HL-60 (cell line): ENCODE results near the gene ZRSR2.

Source experiments
- DNase-seq, 2 experiments: peaks; one replicate each; pipeline ENCODE4 v3.0.0-alpha.2; 2010 to 2020; ENCODE audit warnings: low read depth in 1 of 2, low spot score in 1 of 2
- H3K27ac ChIP-seq: fragments of 250-450 bp; sonication (Bioruptor Pico); replicated peaks from 2 replicates; pipeline ENCODE4 v1.5.1; 2020; ENCODE audit warnings: mild to moderate bottlenecking, moderate library complexity
- H3K27me3 ChIP-seq: fragments of 250-450 bp; sonication (Bioruptor Pico); 2 replicates; pipeline ENCODE4 v1.5.1; 2021; ENCODE audit warnings: mild to moderate bottlenecking, moderate library complexity; ENCODE audit not compliant: insufficient read depth, poor library complexity, severe bottlenecking
- H3K4me3 ChIP-seq: replicated peaks from 2 replicates; pipeline ENCODE4 v1.5.1; 2011; ENCODE audit warnings: mild to moderate bottlenecking, control low read depth, low read length; ENCODE audit not compliant: insufficient read depth
- CTCF ChIP-seq: IDR thresholded peaks from one replicate; pipeline ENCODE4 v1.5.1; 2011; ENCODE audit warnings: low read length, control low read depth, inconsistent platforms; ENCODE audit not compliant: insufficient read depth
- GABPA ChIP-seq: IDR thresholded peaks from 2 replicates; pipeline ENCODE4 v1.6.1; 2012; ENCODE audit warnings: low read depth
- POLR2AphosphoS5 ChIP-seq: IDR thresholded peaks from 2 replicates; pipeline ENCODE4 v1.6.1; 2012; ENCODE audit warnings: low read depth
- REST ChIP-seq: IDR thresholded peaks from 2 replicates; pipeline ENCODE4 v1.6.1; 2012; ENCODE audit warnings: low read depth; ENCODE audit not compliant: insufficient replicate concordance
- SPI1 ChIP-seq: IDR thresholded peaks from 2 replicates; pipeline ENCODE4 v1.6.1; 2012; ENCODE audit warnings: low read depth, mild to moderate bottlenecking, borderline replicate concordance

ZRSR2 gene

GRCh38 chrX:15843960-15844359 lies 53.7 kb downstream of the ZRSR2 start:
- Histone ChIP-seq H3K4me3 (no peak overlapping the region), H3K27me3 (no peaks in the 10 kb centered on the region), H3K27ac (no peak overlapping the region)
- no peak for DNase-seq
- TF ChIP-seq CTCF (no peak), GABPA (no peak), REST (no peak), SPI1 (no peak), POLR2AphosphoS5 (no peak)

- no peak for DNase-seq
- H3K27ac ChIP-seq: no peak overlapping the region
- TF ChIP-seq SPI1: no peak
- TF ChIP-seq GABPA: no peak
- no peak for TF ChIP-seq POLR2AphosphoS5
- TF ChIP-seq REST: no peak
- TF ChIP-seq CTCF: no peak
- H3K4me3 ChIP-seq: no peak overlapping the region
- no peaks in the 10 kb centered on the region for H3K27me3 ChIP-seq
Measured at GRCh38 chrX:15848576-15848975, 58.3 kb downstream of the ZRSR2 start.

GRCh38 chrX:15849555-15849954 lies 59.3 kb downstream of the ZRSR2 start:
- no peak for DNase-seq
- no peak overlapping the region for H3K27ac ChIP-seq

More at GRCh38 chrX:15849555-15849954, 59.3 kb downstream of the ZRSR2 start:
- TF ChIP-seq REST: no peak
- no peak for TF ChIP-seq POLR2AphosphoS5
- TF ChIP-seq GABPA: no peak
- TF ChIP-seq CTCF: no peak
- no peak for TF ChIP-seq SPI1
- H3K27me3 ChIP-seq: no peaks in the 10 kb centered on the region
- H3K4me3 ChIP-seq: no peak overlapping the region
